PC-9 (cell line): Measurements from ENCODE around the gene CCNL2.

ENCODE experiments used
- EZH2 ChIP-seq: fragments of 200-600 bp; sonication (generic); IDR thresholded peaks from 2 replicates; pipeline ENCODE4 v1.8.0; 2017; ENCODE audit warnings: antibody characterized with exemption, low read depth
- TF ChIP-seq, protein P1 (sequence below): fragments of 200-600 bp; sonication (generic); conservative IDR thresholded peaks from 2 replicates; pipeline ENCODE4 v1.6.1; 2017; ENCODE audit warnings: mixed run types, antibody characterized with exemption, mild to moderate bottlenecking, moderate library complexity

DNA sequence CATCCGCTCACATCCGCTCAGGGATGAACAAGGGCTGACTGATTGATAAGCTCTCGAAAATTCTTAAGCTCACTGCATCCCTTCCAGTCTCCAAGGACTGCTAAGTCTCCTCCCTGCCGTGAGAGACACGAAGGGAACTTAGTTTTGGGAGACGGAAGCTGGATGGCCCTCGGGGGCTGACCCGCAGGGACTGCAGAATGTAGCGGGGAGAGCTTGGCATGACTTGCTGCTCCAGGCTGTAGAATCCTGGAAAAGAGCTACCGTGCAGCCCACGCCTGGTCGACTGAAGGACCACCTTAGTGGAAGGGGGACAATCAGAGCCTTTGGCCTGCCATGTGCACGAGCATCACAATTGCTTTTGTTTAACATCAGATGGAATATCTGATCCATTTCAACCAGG lies 16.6 kb upstream of the CCNL2 start:
- TF ChIP-seq EZH2, result no peak
- TF ChIP-seq, protein P1, sequence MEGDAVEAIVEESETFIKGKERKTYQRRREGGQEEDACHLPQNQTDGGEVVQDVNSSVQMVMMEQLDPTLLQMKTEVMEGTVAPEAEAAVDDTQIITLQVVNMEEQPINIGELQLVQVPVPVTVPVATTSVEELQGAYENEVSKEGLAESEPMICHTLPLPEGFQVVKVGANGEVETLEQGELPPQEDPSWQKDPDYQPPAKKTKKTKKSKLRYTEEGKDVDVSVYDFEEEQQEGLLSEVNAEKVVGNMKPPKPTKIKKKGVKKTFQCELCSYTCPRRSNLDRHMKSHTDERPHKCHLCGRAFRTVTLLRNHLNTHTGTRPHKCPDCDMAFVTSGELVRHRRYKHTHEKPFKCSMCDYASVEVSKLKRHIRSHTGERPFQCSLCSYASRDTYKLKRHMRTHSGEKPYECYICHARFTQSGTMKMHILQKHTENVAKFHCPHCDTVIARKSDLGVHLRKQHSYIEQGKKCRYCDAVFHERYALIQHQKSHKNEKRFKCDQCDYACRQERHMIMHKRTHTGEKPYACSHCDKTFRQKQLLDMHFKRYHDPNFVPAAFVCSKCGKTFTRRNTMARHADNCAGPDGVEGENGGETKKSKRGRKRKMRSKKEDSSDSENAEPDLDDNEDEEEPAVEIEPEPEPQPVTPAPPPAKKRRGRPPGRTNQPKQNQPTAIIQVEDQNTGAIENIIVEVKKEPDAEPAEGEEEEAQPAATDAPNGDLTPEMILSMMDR, result no peak
